Stimulated activated CD4-positive, alpha-beta T cell treated with anti-CD3 and anti-CD28 coated beads, Interleukin-12 subunit alpha, Interleukin-12 subunit beta, amount 100 ng/mL, for 48 hours (primary cell): ENCODE measurements around the gene NDRG2.
A peak's percentile ranks its signal among the peaks of the same experiment; 100 is the strongest.

Source experiments
- DNase-seq, 3 donors: peaks; one replicate each; pipeline ENCODE4 v3.0.0-alpha.2; 2020; ENCODE audit warnings: low read depth in 2 of 3, low spot score in 1 of 3

The NDRG2 gene

DNA sequence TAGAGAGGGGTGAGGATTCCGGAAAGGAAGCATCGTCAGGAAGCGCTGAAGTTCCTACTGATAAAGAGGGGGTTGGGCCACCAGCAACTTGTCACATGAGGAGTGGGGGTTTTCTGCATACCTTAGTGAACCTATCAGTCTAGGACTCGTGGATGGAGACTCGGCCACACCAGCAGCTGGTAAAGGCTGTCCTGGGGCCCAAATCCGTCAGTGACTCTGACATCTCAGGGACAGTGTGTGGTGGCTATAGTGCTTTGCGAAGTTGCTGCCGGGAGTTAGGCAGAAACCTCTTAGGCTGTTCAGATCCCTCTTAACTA, 53.2 kb downstream of the NDRG2 start:
- DNase-seq, result no peak

DNA sequence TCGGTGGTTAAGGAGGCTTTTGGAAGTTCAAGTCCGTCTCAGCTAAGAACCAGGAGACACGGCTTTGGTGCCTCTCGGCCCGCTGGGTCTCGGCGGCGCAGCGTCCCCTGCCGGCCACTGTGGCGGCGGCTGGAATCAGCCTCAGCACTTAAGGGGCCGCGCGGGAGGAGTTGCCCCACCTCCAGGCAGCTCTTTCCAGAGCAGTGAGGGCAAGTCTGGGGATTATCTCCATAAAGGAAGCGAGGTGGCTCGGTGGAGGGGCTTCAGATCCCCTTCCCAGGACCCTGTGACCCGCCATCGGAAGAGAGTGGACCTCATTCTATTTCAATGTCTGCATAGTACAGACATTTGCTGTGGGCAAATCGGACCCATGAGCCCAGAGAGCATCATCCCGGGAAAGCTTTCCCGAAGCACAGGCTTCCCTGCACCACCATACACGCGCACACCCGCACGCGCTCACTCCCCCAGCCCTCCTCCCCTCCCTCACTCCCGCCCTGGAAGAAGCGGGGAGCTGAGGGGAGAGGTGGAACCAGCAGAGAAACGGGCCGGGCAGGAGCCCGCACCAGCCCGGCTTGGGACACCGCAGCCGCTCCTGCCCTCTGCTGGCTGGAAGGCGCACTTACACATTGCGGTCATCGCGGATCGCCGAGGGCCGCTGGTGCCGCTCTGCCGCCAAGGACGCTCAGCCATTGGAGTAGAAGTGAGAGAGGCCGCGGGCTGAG, 53.7 kb downstream of the NDRG2 start:
- DNase-seq, result peak; percentile 64 to 80 (median 74)

DNA sequence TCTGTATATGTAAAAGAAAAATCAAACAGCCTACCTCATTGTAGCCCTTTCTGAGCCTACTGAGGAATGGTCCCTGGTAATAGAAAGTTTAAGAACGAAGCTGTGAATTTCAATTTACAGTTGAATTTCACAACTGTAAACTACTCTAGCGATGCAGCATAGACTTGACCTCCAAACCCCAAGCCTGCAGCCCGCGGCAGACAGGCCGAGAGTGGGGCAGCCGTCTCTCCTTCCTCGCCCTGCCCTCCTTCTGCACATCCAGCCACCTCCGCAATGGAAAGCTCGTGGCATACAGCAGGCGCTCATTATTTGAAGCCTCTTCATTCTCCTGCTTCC, 54.2 kb downstream of the NDRG2 start:
- DNase-seq, result no peak

GRCh38 chr14:20969336-20969735, 55.5 kb downstream of the NDRG2 start:
- no peak for DNase-seq
